HL-60 (cell line): Measurements from ENCODE around the gene REM1.

Experiments used
- DNase-seq, 2 experiments: peaks; one replicate each; pipeline ENCODE4 v3.0.0-alpha.2; 2010 to 2020; ENCODE audit warnings: low read depth in 1 of 2, low spot score in 1 of 2
- H3K27ac ChIP-seq: fragments of 250-450 bp; sonication (Bioruptor Pico); replicated peaks from 2 replicates; pipeline ENCODE4 v1.5.1; 2020; ENCODE audit warnings: mild to moderate bottlenecking, moderate library complexity
- H3K27me3 ChIP-seq: fragments of 250-450 bp; sonication (Bioruptor Pico); 2 replicates; pipeline ENCODE4 v1.5.1; 2021; ENCODE audit warnings: mild to moderate bottlenecking, moderate library complexity; ENCODE audit not compliant: insufficient read depth, poor library complexity, severe bottlenecking
- H3K4me3 ChIP-seq: replicated peaks from 2 replicates; pipeline ENCODE4 v1.5.1; 2011; ENCODE audit warnings: mild to moderate bottlenecking, control low read depth, low read length; ENCODE audit not compliant: insufficient read depth
- GABPA ChIP-seq: IDR thresholded peaks from 2 replicates; pipeline ENCODE4 v1.6.1; 2012; ENCODE audit warnings: low read depth
- POLR2AphosphoS5 ChIP-seq: IDR thresholded peaks from 2 replicates; pipeline ENCODE4 v1.6.1; 2012; ENCODE audit warnings: low read depth
- SPI1 ChIP-seq: IDR thresholded peaks from 2 replicates; pipeline ENCODE4 v1.6.1; 2012; ENCODE audit warnings: low read depth, mild to moderate bottlenecking, borderline replicate concordance
- TF ChIP-seq, protein P1 (sequence below): IDR thresholded peaks from 2 replicates; pipeline ENCODE4 v1.6.1; 2012; ENCODE audit warnings: low read depth; ENCODE audit not compliant: insufficient replicate concordance
- TF ChIP-seq, protein P2 (sequence below): IDR thresholded peaks from one replicate; pipeline ENCODE4 v1.5.1; 2011; ENCODE audit warnings: low read length, control low read depth, inconsistent platforms; ENCODE audit not compliant: insufficient read depth

REM1 gene

DNA sequence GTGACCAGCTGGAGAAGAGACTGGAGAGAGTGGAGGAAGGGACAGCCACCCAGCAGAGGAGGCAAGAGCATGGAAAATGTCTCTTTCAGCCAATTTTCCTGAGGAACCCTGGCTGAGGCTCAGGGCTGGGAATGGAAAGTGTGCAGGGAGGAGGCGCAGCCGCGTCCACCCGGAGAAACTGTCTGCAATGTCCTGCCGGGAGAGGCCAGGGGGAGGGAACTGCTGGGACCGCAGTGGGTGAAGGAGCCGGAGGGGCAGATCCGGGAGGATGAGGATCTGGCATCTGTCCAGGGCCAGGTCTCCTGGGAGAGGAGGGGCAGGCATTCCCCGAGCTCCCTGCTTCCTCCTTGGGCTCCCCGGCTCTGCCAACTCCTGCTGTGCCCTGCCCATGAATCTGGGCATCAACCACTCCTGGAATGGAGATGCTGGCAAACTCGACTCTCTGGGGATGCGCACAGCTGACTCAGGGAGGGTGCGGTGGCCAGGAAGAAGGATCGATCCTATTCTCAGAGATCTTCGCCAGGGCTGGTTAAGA is 21.7 kb downstream of the REM1 start:
- no peak for DNase-seq
- H3K27me3 ChIP-seq, result peaks cover 4% of the 10 kb centered on the region
- no peak overlapping the region for H3K4me3 ChIP-seq
- H3K27ac ChIP-seq, result no peak overlapping the region
- TF ChIP-seq, protein P1, sequence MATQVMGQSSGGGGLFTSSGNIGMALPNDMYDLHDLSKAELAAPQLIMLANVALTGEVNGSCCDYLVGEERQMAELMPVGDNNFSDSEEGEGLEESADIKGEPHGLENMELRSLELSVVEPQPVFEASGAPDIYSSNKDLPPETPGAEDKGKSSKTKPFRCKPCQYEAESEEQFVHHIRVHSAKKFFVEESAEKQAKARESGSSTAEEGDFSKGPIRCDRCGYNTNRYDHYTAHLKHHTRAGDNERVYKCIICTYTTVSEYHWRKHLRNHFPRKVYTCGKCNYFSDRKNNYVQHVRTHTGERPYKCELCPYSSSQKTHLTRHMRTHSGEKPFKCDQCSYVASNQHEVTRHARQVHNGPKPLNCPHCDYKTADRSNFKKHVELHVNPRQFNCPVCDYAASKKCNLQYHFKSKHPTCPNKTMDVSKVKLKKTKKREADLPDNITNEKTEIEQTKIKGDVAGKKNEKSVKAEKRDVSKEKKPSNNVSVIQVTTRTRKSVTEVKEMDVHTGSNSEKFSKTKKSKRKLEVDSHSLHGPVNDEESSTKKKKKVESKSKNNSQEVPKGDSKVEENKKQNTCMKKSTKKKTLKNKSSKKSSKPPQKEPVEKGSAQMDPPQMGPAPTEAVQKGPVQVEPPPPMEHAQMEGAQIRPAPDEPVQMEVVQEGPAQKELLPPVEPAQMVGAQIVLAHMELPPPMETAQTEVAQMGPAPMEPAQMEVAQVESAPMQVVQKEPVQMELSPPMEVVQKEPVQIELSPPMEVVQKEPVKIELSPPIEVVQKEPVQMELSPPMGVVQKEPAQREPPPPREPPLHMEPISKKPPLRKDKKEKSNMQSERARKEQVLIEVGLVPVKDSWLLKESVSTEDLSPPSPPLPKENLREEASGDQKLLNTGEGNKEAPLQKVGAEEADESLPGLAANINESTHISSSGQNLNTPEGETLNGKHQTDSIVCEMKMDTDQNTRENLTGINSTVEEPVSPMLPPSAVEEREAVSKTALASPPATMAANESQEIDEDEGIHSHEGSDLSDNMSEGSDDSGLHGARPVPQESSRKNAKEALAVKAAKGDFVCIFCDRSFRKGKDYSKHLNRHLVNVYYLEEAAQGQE, result no peak
- no peak for TF ChIP-seq POLR2AphosphoS5
- no peak for TF ChIP-seq GABPA
- no peak for TF ChIP-seq SPI1
- TF ChIP-seq, protein P2, sequence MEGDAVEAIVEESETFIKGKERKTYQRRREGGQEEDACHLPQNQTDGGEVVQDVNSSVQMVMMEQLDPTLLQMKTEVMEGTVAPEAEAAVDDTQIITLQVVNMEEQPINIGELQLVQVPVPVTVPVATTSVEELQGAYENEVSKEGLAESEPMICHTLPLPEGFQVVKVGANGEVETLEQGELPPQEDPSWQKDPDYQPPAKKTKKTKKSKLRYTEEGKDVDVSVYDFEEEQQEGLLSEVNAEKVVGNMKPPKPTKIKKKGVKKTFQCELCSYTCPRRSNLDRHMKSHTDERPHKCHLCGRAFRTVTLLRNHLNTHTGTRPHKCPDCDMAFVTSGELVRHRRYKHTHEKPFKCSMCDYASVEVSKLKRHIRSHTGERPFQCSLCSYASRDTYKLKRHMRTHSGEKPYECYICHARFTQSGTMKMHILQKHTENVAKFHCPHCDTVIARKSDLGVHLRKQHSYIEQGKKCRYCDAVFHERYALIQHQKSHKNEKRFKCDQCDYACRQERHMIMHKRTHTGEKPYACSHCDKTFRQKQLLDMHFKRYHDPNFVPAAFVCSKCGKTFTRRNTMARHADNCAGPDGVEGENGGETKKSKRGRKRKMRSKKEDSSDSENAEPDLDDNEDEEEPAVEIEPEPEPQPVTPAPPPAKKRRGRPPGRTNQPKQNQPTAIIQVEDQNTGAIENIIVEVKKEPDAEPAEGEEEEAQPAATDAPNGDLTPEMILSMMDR, result no peak

DNA sequence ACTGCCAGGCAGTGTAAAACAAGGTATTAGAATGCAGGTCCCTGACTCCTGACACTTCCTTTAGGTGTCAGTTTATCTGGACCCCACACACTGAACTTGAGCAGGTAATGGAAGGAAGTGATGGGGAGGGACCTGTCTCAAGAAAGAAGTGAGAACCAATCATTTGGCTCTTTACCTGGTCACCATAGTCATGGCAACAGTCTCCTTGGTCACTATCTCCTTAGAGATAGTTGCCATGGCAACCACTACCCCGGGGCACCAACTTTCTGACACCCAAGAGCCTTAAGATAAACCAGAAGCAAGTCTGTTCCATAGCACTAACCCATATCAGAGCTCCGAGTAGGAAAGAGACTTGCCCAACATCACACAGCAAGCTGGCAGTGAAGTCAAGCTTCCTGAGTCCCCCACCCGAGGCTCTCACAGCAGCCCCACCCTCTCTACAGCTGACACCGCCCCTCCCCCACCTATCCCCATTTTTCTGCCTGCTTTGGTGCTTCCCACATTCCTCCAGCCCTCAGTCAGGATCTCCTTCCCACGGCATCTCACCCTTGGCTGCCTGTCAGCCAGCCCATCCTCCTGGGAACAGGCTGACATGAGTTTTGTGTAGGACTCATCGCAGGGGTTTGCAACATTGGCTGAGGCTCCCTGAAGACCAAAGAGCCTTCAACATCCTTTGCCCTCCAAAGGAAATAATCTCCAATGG is 22.9 kb downstream of the REM1 start:
- no peak overlapping the region for H3K4me3 ChIP-seq
- H3K27ac ChIP-seq, result no peak overlapping the region
- H3K27me3 ChIP-seq, result peaks cover 4% of the 10 kb centered on the region
- TF ChIP-seq SPI1 (no peak), POLR2AphosphoS5 (no peak), GABPA (no peak)
- TF ChIP-seq, protein P1, result no peak
- TF ChIP-seq, protein P2, result no peak
- DNase-seq, result no peak

DNA sequence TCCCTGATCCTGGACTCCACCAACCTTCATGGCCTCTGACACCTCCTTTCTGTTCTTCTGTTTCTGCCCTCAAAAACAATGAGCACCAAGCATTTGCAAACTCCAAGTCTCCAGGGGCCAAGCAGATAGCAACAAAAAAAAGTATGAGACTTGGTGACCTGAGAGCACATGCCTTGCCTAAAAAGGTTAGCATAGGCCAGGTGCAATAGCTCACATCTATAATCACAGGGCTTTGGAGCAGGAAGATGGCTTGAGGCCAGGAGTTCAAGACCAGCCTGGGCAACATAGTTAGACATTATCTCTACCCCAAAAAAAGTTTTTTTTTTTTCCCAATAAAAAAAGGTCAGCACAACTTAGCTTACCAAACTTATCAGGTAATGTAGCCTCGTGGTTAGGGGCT is 25.4 kb downstream of the REM1 start:
- TF ChIP-seq SPI1 (no peak), GABPA (no peak)
- TF ChIP-seq, protein P1, result no peak
- TF ChIP-seq, protein P2, result no peak
- Histone ChIP-seq H3K27ac (no peak overlapping the region), H3K27me3 (peaks cover 4% of the 10 kb centered on the region), H3K4me3 (no peak overlapping the region)
- no peak for DNase-seq
